NT2/D1 (cell line): Measurements from ENCODE around the gene FAM217B.

Source experiments
- YY1 ChIP-seq: IDR thresholded peaks from 2 replicates; pipeline ENCODE4 v1.6.1; 2011; ENCODE audit not compliant: insufficient read length, insufficient read depth
- ZNF274 ChIP-seq: IDR thresholded peaks from 2 replicates; pipeline ENCODE4 v1.6.1; 2011; ENCODE audit warnings: mild to moderate bottlenecking, low read depth, low read length

DNA sequence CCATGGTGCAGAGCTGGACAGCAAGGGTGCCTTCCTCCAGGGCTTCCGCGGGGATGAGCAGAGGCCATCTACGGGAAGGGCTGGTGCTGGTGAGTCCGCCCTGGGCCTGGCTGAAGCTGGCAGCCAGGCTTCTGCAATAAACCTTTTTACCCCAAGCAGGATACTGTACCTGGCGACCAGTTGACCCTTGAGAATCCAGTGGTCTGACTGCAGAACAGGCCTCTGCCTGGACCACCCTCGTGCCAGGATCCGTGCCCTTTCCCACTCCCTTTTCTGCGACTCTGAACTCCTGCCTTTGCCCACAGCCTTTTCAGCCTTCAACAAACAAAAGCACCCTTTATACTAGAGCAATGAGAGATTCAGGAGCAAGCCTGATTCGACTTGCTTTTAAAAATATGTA is 36.9 kb downstream of the FAM217B start:
- TF ChIP-seq ZNF274: no peak
- TF ChIP-seq YY1: no peak
